Measurements from ENCODE around the gene MKS1.

DNA sequence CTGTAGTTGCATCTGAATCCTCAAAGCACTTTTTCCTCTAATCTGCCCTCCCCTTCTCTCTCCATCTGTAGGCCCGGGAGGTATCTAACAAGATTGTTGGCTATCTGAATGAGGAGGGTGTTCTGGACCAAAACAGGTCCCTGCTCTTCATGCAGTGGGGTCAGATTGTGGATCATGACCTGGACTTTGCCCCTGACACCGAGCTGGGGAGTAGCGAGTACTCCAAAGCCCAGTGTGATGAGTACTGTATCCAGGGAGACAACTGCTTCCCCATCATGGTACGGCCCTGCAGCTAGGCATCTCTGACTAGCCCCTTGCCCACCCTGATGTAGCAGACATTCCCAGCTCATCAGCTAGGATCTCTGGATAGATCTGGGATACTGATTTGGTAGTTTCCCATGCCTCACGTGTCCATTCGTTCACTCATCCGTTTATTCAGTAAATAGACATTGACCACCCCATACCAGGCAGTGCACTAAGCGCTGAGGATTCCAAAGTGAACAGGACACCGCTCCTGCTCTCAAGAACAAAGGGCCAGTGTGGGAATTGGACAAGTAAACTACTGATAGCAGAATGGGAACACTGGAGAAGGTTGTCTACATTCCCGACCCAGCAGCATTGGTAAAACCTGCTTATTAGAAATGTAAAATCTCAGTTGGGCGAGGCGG, 31.4 kb upstream of the MKS1 start:
- TF ChIP-seq POLR2A (IDR thresholded peaks at IDR 0.05) = no peak
- no peak for TF ChIP-seq CTCF (IDR thresholded peaks at IDR 0.05)
- TF ChIP-seq EP300 (IDR thresholded peaks at IDR 0.05) = no peak
